Fibroblast of peridontal ligament (primary cell): ENCODE measurements around the gene HORMAD2.

Experiments used
- DNase-seq: peaks from one replicate; pipeline ENCODE4 v3.0.0-alpha.2; 2010; ENCODE audit errors: extremely low read depth

HORMAD2 gene

DNA sequence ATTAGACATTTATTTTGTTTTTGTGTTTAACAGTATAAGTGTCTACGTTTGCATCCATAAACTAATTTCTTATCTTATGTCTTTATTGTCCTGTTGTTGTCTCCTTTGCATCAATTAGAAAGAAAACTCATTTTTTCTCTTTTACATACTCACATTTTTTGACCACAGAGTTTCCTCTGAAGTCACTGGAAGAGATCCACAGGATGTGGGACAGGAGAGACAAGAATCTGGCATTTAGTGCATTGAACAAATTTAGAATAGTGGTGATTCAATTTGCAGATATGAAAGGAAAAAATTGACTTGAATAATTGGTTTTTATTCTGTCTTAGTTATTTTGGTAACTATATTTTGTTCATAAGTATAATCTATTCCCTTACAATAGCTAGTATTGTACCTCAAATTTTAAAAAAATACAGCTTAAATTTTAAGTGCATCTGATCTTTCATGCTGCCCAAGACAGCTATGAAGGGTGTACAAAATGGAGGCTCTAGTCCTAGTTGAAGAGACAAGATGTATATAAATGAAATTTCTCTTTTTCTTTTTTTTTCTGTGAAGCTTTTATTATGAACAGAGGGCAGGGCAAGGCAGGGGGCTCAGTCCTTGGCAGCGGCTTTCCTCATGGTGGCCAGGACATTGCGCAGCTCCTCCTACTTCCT lies 24.4 kb downstream of the HORMAD2 start:
- DNase-seq, result peak; percentile 27

- peak; percentile 59 for DNase-seq
These were observed 25.2 kb downstream of the HORMAD2 start for GRCh38 chr22:30105483-30105882.

GRCh38 chr22:30113494-30113893 lies 33.2 kb downstream of the HORMAD2 start:
- no peak for DNase-seq

- peak; percentile 44 for DNase-seq
These were observed 34.1 kb downstream of the HORMAD2 start for GRCh38 chr22:30114361-30114760.

DNA sequence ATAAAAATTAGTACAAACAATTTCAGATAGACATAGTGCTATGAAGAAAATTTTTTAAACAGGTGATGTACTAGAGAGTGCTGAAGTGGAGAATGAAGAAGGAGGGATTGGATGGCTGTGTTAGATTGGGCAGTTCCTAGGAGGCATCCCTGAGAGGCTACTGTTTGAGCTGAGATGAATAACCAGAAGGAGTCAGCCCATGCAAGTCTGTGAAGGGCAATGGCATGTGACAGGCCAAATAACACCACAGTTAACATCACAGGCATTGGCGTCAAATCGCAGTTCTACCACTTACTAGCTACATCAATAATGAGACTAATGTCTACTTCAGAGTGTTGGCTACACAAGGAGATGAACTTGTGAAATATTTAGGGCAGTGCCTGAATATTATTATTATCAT lies 35.4 kb downstream of the HORMAD2 start:
- peak; percentile 12 for DNase-seq

DNA sequence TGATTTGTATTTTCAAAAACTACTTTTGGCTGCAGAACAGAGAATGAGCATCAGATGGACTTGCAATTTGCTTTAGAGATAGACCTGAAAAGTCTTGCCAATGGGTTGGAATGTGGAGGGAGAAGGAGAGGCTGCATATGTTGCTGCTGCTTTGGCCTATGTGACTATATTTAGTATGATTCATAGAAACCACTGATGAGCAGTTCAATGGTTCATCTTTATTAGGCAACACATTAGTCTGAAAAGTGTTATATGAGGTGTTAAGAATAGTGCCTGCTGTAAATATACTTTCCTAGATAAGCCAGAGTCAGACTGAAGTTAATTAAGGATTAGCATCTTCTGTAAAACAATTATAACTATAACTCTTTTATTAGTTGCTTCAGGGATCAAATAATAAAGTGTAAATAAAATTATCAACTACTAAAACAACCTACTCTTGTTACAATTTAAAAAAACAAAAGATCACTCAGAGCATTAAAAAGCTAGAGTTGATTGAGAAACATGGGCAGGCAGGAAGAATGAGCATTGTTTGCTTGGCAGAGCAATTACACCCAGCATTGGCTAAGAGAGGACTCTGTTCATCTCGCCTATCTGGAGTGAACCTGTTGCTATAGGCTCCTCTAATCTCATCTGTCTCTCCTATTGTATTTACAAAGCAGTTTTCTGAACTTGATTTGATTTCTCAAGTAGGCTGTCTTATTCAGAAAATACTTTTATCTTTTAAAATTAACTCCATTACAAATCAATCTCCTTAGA lies 36.3 kb downstream of the HORMAD2 start:
- peak; percentile 68 for DNase-seq

DNA sequence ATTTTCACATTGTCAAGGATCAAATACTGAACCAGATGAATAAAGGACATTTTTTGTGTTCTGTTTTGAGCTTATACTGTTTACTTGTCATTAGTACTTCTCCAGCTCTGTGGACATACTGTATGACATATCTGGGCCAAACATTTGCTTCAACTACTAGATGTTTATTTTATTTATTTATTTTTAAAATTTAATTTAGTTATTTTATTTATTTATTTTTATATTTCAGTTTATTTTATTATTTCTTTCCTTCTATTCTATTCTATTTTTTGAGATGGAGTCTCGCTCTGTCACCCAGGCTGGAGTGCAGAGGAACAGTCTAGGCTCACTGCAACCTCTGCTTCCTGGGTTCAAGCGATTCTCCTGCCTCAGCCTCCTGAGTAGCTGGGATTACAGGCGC lies 37.0 kb downstream of the HORMAD2 start:
- no peak for DNase-seq

- DNase-seq, result no peak
These were observed 38.0 kb downstream of the HORMAD2 start for GRCh38 chr22:30118291-30118690.

DNA sequence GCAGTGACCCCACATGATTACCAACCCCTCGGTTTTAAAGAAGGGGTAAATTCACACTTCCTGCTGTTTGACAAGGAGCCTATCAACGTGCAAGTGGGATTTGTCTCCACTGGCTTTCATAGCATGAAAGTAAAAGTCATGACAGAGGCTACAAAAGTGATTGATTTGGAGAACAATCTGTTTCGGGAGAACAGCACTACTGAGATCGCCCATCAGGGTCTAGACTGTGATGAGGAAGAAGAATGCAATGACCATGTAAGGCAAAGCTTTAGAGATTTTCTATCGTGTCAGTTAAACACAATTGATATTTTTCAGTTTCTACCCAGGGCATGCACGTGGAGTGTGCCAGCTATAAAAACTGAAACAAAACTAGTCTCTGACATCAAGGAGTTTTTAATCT lies 41.7 kb downstream of the HORMAD2 start:
- DNase-seq, result peak; percentile 6

- DNase-seq, result no peak
These were observed 43.2 kb downstream of the HORMAD2 start for GRCh38 chr22:30123463-30123862.

GRCh38 chr22:30127749-30128166 lies 47.5 kb downstream of the HORMAD2 start:
- DNase-seq, result peak; percentile 75

DNA sequence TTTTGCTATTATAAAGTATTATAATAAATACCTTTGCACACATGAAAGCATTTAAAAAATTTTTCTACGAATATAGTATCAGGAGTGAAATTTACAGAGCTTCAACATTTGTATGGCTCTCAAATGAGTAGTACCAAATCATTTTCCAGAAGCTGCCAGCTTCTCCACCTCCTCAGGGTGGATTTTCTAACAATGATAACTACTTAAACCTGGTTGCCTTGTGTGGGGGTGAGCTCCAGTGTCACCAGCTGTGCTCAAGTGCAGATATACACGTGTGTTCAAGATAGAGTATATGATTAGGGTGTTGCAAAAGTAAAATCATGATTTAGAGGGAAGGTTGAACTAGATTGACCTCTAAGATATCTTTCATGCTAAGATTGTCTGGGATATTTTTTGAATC lies 48.2 kb downstream of the HORMAD2 start:
- DNase-seq, result no peak

DNA sequence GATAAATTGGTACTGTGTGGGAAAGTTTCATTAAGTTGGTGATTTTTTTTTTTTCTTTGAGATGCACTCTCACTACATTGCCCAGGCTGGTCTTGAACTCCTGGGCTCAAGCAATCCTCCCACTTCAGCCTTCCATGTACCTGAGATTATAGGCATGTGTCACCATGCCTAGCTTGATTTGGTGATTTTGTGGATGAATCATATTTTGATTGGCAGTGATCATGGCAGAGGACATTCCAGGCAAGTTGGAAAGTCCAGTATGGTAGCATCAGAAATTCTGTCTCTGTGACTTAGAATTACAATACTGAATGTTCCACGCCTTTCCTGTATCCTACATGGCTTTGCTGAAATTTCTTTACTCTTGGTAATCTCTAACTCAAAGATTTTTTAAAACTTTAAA lies 49.4 kb downstream of the HORMAD2 start:
- no peak for DNase-seq

GRCh38 chr22:30132290-30132996 lies 52.2 kb downstream of the HORMAD2 start:
- peak; percentile 13 for DNase-seq

DNA sequence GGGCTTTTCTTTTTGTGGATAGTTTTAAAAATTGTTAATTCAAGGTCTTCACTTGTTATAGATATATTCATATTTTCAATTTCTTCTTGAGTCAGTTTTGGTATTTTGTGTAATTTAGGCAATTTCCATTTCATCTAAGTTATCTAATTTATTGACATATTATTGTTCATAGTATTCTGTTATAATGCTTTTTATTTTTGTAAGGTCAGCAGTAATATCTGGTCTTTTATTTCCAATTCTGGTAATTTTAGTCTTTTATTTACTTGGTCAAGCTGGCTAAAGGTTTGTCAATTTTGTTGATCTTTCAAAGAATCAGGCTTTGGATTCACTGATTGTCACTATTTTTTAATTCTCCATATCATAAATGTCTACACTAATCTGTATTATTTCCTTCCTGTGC lies 60.1 kb downstream of the HORMAD2 start:
- no peak for DNase-seq

DNA sequence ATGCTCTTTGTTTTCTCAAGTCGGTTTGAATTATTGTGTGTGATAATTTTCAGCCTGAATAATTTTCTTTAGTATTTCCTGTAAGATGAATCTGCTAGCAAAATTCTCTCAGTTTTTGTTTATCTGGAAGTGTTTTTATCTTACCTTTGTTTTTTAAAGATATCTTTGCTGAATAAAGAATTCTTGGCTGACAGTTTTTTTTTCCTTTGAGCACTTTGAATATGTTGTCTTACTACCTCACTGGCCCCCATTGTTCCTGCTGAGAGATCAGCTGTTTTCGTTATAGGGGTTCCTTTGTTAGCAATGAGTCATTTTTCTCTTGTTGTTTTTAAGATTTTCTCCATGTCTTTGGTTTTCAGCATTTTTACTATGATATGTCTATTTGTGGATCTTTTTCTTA lies 63.0 kb downstream of the HORMAD2 start:
- DNase-seq, result no peak

DNA sequence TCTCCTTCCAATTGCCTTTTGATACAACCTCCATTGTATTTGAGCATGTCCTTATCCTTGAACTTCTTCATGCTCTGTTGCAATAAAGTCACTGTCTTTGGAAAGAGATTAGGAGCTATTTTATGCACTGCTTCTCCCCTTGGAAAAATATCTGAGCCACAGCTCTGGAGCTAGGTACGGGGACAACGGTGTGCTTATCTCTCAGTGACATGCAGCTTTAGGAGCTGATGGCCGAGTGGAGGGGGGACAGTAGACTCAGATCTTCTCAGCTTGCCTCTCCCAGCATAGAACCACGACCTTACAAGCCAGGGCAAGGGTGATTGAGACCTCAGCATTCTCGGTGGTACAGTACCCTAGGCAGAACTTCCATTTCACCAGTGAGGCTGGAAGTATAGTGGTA lies 64.1 kb downstream of the HORMAD2 start:
- no peak for DNase-seq

DNA sequence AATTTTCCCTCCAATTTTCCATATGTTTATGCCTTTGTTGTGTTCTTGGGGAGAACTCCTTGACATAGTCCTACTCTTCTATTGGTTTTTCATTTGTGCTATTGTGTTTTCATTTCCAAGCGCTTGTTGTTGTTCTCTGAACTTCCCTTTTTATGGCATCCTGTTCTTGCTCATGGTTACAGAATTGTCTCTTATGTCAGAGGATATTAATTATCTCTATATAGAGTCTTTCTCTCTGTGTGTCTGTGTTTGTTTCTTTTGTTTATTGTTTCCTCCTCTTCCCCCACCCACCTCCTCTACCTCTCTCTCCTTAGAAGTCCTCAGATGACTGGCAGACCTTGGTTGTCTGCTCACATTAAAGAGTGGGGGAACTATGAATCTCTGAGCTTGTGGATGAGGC lies 69.9 kb downstream of the HORMAD2 start:
- no peak for DNase-seq

DNA sequence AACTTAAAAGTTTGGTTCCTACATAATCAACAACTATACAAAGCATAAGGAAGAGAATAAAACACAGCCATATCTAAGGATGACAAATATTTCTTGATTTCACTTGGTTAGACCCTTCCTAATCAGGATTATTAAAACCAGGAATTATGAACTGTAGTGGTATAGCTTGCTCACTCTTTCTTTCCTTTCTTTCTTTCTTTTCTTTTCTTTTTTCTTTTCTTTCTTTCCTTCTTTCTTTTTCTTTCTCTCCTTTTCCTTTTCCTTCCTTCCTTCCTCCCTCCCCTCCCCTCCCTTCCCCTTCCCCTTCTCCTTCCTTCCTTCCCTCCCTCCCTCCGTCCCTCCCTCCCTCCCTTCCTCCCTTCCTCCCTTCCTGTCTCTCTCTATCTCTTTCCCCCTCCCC lies 78.0 kb downstream of the HORMAD2 start:
- DNase-seq, result no peak

DNA sequence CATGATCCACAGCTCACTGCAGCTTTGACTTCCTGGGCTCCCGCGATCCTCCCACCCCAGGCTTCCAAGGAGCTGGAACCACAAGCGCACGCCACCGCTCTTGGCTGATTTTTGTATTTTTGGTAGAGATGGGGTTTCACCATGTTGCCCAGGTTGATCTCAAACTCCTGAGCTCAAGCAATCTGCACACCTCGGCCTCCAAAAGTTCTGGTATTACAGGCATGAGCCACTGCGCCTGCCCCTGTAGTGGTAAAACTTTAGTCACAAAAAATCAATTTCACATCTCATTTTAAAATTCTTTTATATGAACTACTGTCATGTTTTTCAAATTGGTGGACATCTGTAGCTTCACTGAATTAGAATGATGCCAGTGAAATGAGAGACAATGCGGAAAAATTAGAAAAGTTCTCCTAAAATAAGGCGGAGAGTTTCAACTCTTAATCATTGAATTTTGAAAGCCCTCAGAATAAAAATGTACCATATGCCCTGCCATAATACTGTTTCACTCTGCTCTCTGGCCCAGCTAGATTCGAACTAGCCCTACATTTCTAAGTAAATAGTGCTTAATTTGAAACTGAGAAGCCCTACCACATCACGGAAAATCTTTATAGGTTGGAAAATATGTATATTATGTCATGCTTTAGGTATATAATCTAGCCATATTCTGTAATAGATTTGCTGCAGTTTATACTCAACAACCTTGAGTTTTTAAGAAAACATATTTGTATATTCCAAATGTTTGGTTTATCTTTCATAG lies 78.7 kb downstream of the HORMAD2 start:
- peak; percentile 18 for DNase-seq

GRCh38 chr22:30159561-30160353 lies 79.5 kb downstream of the HORMAD2 start:
- peak; percentile 88 for DNase-seq
